IPS-18c (cell line): ENCODE results near the gene EIF1.

Experiments used
- H3K4me3 ChIP-seq: 2 replicates; pipeline ENCODE4 v1.7.0; 2013; ENCODE audit warnings: low read depth, mild to moderate bottlenecking, low read length, moderate library complexity; ENCODE audit not compliant: insufficient read depth
- H3K9me3 ChIP-seq: one replicate; pipeline ENCODE4 v1.6.1; 2013; ENCODE audit warnings: mild to moderate bottlenecking, low read length, moderate library complexity; ENCODE audit not compliant: control insufficient read depth, insufficient read depth

EIF1 gene

GRCh38 chr17:41738077-41738800 is 49.6 kb downstream of the EIF1 start:
- H3K4me3 ChIP-seq, result no peak overlapping the region
- H3K9me3 ChIP-seq, result no peaks in the 10 kb centered on the region

- Histone ChIP-seq H3K4me3 (no peak overlapping the region), H3K9me3 (no peaks in the 10 kb centered on the region)
Observed at GRCh38 chr17:41738801-41739112, 50.1 kb downstream of the EIF1 start.

- no peak overlapping the region for H3K4me3 ChIP-seq
- no peaks in the 10 kb centered on the region for H3K9me3 ChIP-seq
Observed at GRCh38 chr17:41739661-41740352, 51.1 kb downstream of the EIF1 start.

- H3K4me3 ChIP-seq, result no peak overlapping the region
- no peaks in the 10 kb centered on the region for H3K9me3 ChIP-seq
Observed at GRCh38 chr17:41740506-41740905, 51.8 kb downstream of the EIF1 start.

GRCh38 chr17:41741709-41742108 is 53.0 kb downstream of the EIF1 start:
- Histone ChIP-seq H3K4me3 (no peak overlapping the region), H3K9me3 (no peaks in the 10 kb centered on the region)
